GM12878 (cell line): ENCODE measurements around the gene MT1X. TPM values are rescaled to one million over a fixed set of nuclear protein-coding genes. Genes with fewer than 3 reads are reported as not detected.

Experiments used
- ATAC-seq: fragments of 200-7000 bp; cut with Tn5 transposase; 3 replicates; pipeline ENCODE4 v1.9.1; 2020; ENCODE audit warnings: mild to moderate bottlenecking, moderate library complexity
- BruUV-seq: library from RNA; stranded (reverse); fragments of 400-500 nt; replicated peaks from 2 replicates; lab custom pipeline; 2021; lab: Mats Ljungman, UMichigan
- CTCF ChIA-PET: fragments of 300-600 bp; sonication (Branson Sonifier 250); formaldehyde crosslinking; extraction: SDS; loops from one replicate; lab custom pipeline; 2021; ENCODE audit warnings: inconsistent platforms; lab: Yijun Ruan, JAX
- POLR2A ChIA-PET: fragments of 350-600 bp; formaldehyde crosslinking; extraction: SDS; loops from one replicate; lab custom pipeline; 2021; ENCODE audit warnings: inconsistent platforms; lab: Charles Lee
- RAD21 ChIA-PET: fragments of 300-600 bp; sonication (Branson Sonifier 250); formaldehyde crosslinking; loops from one replicate; lab custom pipeline; 2023; ENCODE audit warnings: antibody characterized with exemption; ENCODE audit not compliant: unreplicated experiment; lab: Charles Lee
- SMC1A ChIA-PET: fragments of 300-600 bp; sonication (Branson Sonifier 250); formaldehyde crosslinking; loops from one replicate; lab custom pipeline; 2023; ENCODE audit not compliant: unreplicated experiment, uncharacterized antibody; lab: Charles Lee
- DNase-seq: peaks from one replicate; pipeline ENCODE4 v3.0.0-alpha.2; 2011; ENCODE audit warnings: low read depth, low spot score
- FAIRE-seq: peaks from 3 replicates; lab custom pipeline; 2011; peaks lifted over from hg19 to GRCh38; lab: Jason Lieb, UNC
- H2AFZ ChIP-seq: 2 replicates; pipeline ENCODE4 v1.6.0; 2011; ENCODE audit warnings: low read depth, low read length, control low read depth; ENCODE audit not compliant: control insufficient read depth
- H3K27ac ChIP-seq: 2 replicates; pipeline ENCODE4 v1.5.1; 2011; ENCODE audit warnings: control low read depth; ENCODE audit not compliant: control insufficient read depth, insufficient read depth
- H3K27me3 ChIP-seq, 2 experiments: replicated peaks in 1 of 2; 2 replicates each; pipeline versions ENCODE4 v1.6.0 to v1.6.1; 2011; ENCODE audit warnings: low read length in 1 of 2; ENCODE audit not compliant: control insufficient read depth in 2 of 2, insufficient read depth in 2 of 2
- H3K36me3 ChIP-seq, 2 experiments: 2 replicates each; pipeline ENCODE4 v1.5.1; 2011; ENCODE audit warnings: low read length in 1 of 2; ENCODE audit not compliant: control insufficient read depth in 2 of 2, insufficient read depth in 2 of 2
- H3K4me1 ChIP-seq: 2 replicates; pipeline ENCODE4 v1.6.1; 2011; ENCODE audit warnings: mild to moderate bottlenecking, low read length, moderate library complexity, mixed read lengths; ENCODE audit not compliant: control insufficient read depth, insufficient read depth
- H3K4me2 ChIP-seq: 2 replicates; pipeline ENCODE4 v1.6.0; 2011; ENCODE audit warnings: control low read depth; ENCODE audit not compliant: control insufficient read depth, insufficient read depth
- H3K4me3 ChIP-seq: fragments of 200-600 bp; sonication (generic); 2 replicates; pipeline ENCODE4 v1.5.1; 2016
- H3K79me2 ChIP-seq: 2 replicates; pipeline ENCODE4 v1.6.0; 2011; ENCODE audit warnings: low read length; ENCODE audit not compliant: control insufficient read depth, insufficient read depth
- H3K9ac ChIP-seq: 2 replicates; pipeline ENCODE4 v1.8.0; 2011; ENCODE audit warnings: low read length, control low read depth, mixed read lengths; ENCODE audit not compliant: control insufficient read depth, insufficient read depth
- H3K9me3 ChIP-seq: replicated peaks from 3 replicates; pipeline ENCODE4 v1.5.1; 2011; ENCODE audit warnings: mild to moderate bottlenecking, low read length; ENCODE audit not compliant: control insufficient read depth, insufficient read depth
- H4K20me1 ChIP-seq: 2 replicates; pipeline ENCODE4 v1.6.0; 2011; ENCODE audit not compliant: control insufficient read depth, insufficient read depth
- CEBPB ChIP-seq, 2 experiments: fragments of 150-350 bp in 1 of 2; IDR thresholded peaks; 2 replicates each; pipeline ENCODE4 v1.6.1; 2012 to 2014; ENCODE audit warnings: low read depth in 2 of 2, low read length in 2 of 2, borderline replicate concordance in 1 of 2, inconsistent platforms in 1 of 2
- CHD2 ChIP-seq: IDR thresholded peaks from 2 replicates; pipeline ENCODE4 v1.6.1; 2011; ENCODE audit warnings: low read depth, low read length, improper control_type of control experiment, borderline replicate concordance
- EZH2 ChIP-seq: IDR thresholded peaks from 2 replicates; pipeline ENCODE4 v1.6.1; 2012; ENCODE audit warnings: low read depth, mild to moderate bottlenecking, control low read depth, inconsistent platforms, low read length, borderline replicate concordance; ENCODE audit not compliant: control insufficient read depth
- GABPA ChIP-seq: IDR thresholded peaks from 2 replicates; pipeline ENCODE4 v1.6.1; 2014; ENCODE audit warnings: antibody characterized with exemption, low read depth, mild to moderate bottlenecking, inconsistent platforms
- HDGF ChIP-seq: fragments of 450-650 bp; IDR thresholded peaks from 2 replicates; pipeline ENCODE4 v1.6.1; 2016; ENCODE audit warnings: antibody characterized with exemption
- IKZF1 ChIP-seq: fragments of 450-650 bp; conservative IDR thresholded peaks from 2 replicates; pipeline ENCODE4 v1.6.1; 2017; ENCODE audit warnings: antibody characterized with exemption, mild to moderate bottlenecking
- NR2F1 ChIP-seq: fragments of 450-650 bp; conservative IDR thresholded peaks from 2 replicates; pipeline ENCODE4 v1.6.1; 2017; ENCODE audit warnings: mild to moderate bottlenecking
- PAX5 ChIP-seq: IDR thresholded peaks from 2 replicates; pipeline ENCODE4 v1.6.1; 2011; ENCODE audit warnings: low read depth, low read length, borderline replicate concordance
- SREBF1 ChIP-seq: IDR thresholded peaks from 2 replicates; pipeline ENCODE4 v1.6.1; 2012; ENCODE audit warnings: mild to moderate bottlenecking, low read length
- WGBS: methylation state at CpG from one replicate; pipeline ENCODE4 v1.1.6; 2016; ENCODE audit warnings: low lambda C conversion rate; ENCODE audit not compliant: insufficient replicate concordance, insufficient coverage; ENCODE audit errors: missing lambda C conversion rate; 5-methylcytosine and 5-hydroxymethylcytosine counted together
- in situ Hi-C: fragments of 300-500 bp; cut with MboI; formaldehyde crosslinking; loops from 9 replicates; pipeline ENCODE4 v1.14.3; 2018; ENCODE audit warnings: mixed read lengths
- intact Hi-C: fragments of 100-400 bp; cut with micrococcal nuclease; formaldehyde crosslinking; loops from one replicate; pipeline ENCODE4 v1.14.2; 2022; ENCODE audit not compliant: unreplicated experiment
- polyA plus RNA-seq, 11 experiments: library from polyadenylated mRNA; depleted of rRNA in 4 of 11; unstranded in 6 of 11; stranded (reverse) in 5 of 11; fragments of >200 nt; fragmentation: Nextera tagmentation in 4 of 11; fragmentation: Illumina TruSeq in 1 of 11; extraction: Ambion mirVana in 4 of 11; extraction: Trizol in 1 of 11; gene quantifications; 1 replicate in 1 of 11; 2 replicates in 10 of 11; pipeline versions ENCODE4 v1.2.1 to v1.2.3, GENCODE V29; 2011 to 2016; ENCODE audit warnings: inconsistent platforms in 2 of 11, missing spikeins in 2 of 11, low read depth in 1 of 11
- total RNA-seq, 4 experiments: library from RNA; depleted of rRNA in 3 of 4; stranded (reverse); fragments of >200 nt in 3 of 4; fragmentation: Illumina TruSeq in 1 of 4; extraction: Trizol in 1 of 4; gene quantifications; 2 replicates each; pipeline versions ENCODE4 v1.2.1 to v1.2.3, GENCODE V29; 2013 to 2021

The MT1X gene
- total and polyA plus RNA-seq, 10 of the 15 experiments (the other 5 are each of a cell fraction or from before 2014, with no cell fraction given): 5.8 to 65.6 (median 15.4) TPM

- Histone ChIP-seq H2AFZ (no peak overlapping the region), H3K9me3 (no peaks in the 10 kb centered on the region), H3K4me2 (no peak overlapping the region), H3K4me3 (no peak overlapping the region), H3K27me3 (no peaks in the 10 kb centered on the region; a peak in 1 of 4 replicates), H3K36me3 (no peaks in the 10 kb centered on the region), H4K20me1 (no peaks in the 10 kb centered on the region), H3K9ac (no peak overlapping the region), H3K4me1 (peaks cover 12% of the 10 kb centered on the region), H3K79me2 (no peaks in the 10 kb centered on the region), H3K27ac (no peak overlapping the region)
- ChIA-PET RAD21 (interaction anchor here (1.2 to 1.7 kb wide), 3 partner anchors 10 to 18 kb away, joined by 3 to 6 read pairs (median 3); no protein-coding TSS in a partner anchor), CTCF (interaction anchor here (1.0 to 2.5 kb wide), 3 partner anchors 18 to 327 kb away, joined by 3 to 13 read pairs (median 3); no protein-coding TSS in a partner anchor), POLR2A (interaction anchor here (0.6 kb wide), 1 partner anchor 217 kb away, joined by 3 read pairs; no protein-coding TSS in a partner anchor), SMC1A (interaction anchor here (0.8 to 1.5 kb wide), 3 partner anchors 10 to 106 kb away, joined by 3 to 11 read pairs (median 3); no protein-coding TSS in a partner anchor)
- 71% methylated on average over 5 of the region's 5 CpGs for WGBS
- no TSS peak for BruUV-seq
- in situ Hi-C loops: loop anchor here (25.0 kb wide), 1 partner anchor 746 kb away; no protein-coding TSS in a partner anchor
- intact Hi-C loops: no loop called here
- no peak for ATAC-seq
- DNase-seq: no peak
- FAIRE-seq: no peak
- TF ChIP-seq CEBPB (IDR thresholded peaks at IDR 0.05; ENCODE audit: borderline replicate concordance in 1 of 2, low read depth in 2 of 2, low read length in 2 of 2) (no peak), EZH2 (no peak), SREBF1 (no peak), NR2F1 (no peak), CHD2 (no peak), GABPA (no peak), PAX5 (no peak), IKZF1 (no peak), HDGF (no peak)
These were observed 1.3 kb downstream of the MT1X start for GRCh38 chr16:56683424-56684172.
